ENCODE data around the gene ADH6. TPM values are rescaled to one million over a fixed set of nuclear protein-coding genes. Genes with fewer than 3 reads are reported as not detected.

The ADH6 gene
- total RNA-seq, 1 donor from 2014 or later: not detected

GRCh38 chr4:99208719-99209075, 10.3 kb downstream of the ADH6 start:
- TF ChIP-seq CTCF (IDR thresholded peaks at IDR 0.05; ENCODE audit: insufficient read depth, low read length, severe bottlenecking): no peak
- Histone ChIP-seq H3K4me3 (ENCODE audit: low read depth, low read length) (no peak overlapping the region), H3K36me3 (ENCODE audit: control insufficient read depth, insufficient read depth, low read length) (no peaks in the 10 kb centered on the region), H3K27me3 (ENCODE audit: control insufficient read depth, insufficient read depth, low read length) (no peaks in the 10 kb centered on the region)
- no peak for DNase-seq (ENCODE audit: low read depth)
- FAIRE-seq: no peak

- DNase-seq (ENCODE audit: low read depth) (no peak), FAIRE-seq (no peak)
- Histone ChIP-seq H3K36me3 (ENCODE audit: control insufficient read depth, insufficient read depth, low read length) (no peaks in the 10 kb centered on the region), H3K27me3 (ENCODE audit: control insufficient read depth, insufficient read depth, low read length) (no peaks in the 10 kb centered on the region), H3K4me3 (ENCODE audit: low read depth, low read length) (no peak overlapping the region)
- no peak for TF ChIP-seq CTCF (IDR thresholded peaks at IDR 0.05; ENCODE audit: insufficient read depth, low read length, severe bottlenecking)
These were observed 10.9 kb downstream of the ADH6 start for GRCh38 chr4:99207911-99208718.

GRCh38 chr4:99207069-99207743, 11.8 kb downstream of the ADH6 start:
- Histone ChIP-seq H3K27me3 (ENCODE audit: control insufficient read depth, insufficient read depth, low read length) (no peaks in the 10 kb centered on the region), H3K36me3 (ENCODE audit: control insufficient read depth, insufficient read depth, low read length) (no peaks in the 10 kb centered on the region), H3K4me3 (ENCODE audit: low read depth, low read length) (no peak overlapping the region)
- TF ChIP-seq CTCF (IDR thresholded peaks at IDR 0.05; ENCODE audit: insufficient read depth, low read length, severe bottlenecking): no peak
- FAIRE-seq: no peak
- DNase-seq (ENCODE audit: low read depth): no peak

DNA sequence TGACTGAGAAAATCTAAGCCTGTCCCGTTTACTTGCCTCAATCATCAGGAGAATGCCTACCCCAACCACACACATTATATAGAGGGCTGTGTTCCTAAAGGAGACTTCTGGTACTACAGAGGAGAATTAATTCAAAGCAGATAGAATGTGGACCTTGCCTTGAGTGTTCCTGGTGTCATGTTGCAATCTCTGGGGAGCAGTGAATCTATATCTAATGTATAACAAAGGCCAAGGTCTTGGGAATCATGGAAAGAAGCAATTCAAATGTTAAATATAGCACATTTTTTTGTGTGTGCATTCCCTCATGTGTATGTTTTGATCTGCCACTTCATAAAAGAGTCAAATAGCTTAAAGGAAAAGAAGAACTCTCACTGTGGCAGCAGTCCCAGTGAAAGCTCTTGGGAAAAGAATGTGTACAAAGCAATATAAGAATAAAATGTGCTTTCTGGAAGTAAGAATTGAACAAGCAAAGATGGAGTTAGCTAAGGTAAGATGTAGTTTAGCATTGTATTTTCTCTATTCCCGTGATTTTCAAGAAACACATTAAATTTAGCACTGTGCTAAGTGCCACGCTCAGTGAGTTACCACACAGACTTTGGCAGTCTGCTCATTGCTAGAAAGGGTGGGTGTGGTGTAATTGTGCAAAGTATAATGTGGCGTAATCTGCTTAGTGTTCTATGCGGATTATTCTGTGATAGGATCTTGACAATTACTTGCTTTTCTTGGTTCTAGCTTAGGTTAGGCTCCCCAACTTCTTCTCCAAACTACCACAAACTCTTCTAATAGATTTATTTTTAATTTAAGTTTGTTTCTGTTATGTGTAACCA, 13.7 kb downstream of the ADH6 start:
- FAIRE-seq (no peak), DNase-seq (ENCODE audit: low read depth) (peak; percentile 33)
- Histone ChIP-seq H3K27me3 (ENCODE audit: control insufficient read depth, insufficient read depth, low read length) (no peaks in the 10 kb centered on the region), H3K4me3 (ENCODE audit: low read depth, low read length) (no peak overlapping the region), H3K36me3 (ENCODE audit: control insufficient read depth, insufficient read depth, low read length) (no peaks in the 10 kb centered on the region)
- no peak for TF ChIP-seq CTCF (IDR thresholded peaks at IDR 0.05; ENCODE audit: insufficient read depth, low read length, severe bottlenecking)

GRCh38 chr4:99202536-99202935, 16.5 kb downstream of the ADH6 start:
- Histone ChIP-seq H3K27me3 (ENCODE audit: control insufficient read depth, insufficient read depth, low read length) (no peaks in the 10 kb centered on the region), H3K4me3 (ENCODE audit: low read depth, low read length) (no peak overlapping the region), H3K36me3 (ENCODE audit: control insufficient read depth, insufficient read depth, low read length) (no peaks in the 10 kb centered on the region)
- FAIRE-seq: no peak
- DNase-seq (ENCODE audit: low read depth): no peak
- TF ChIP-seq CTCF (IDR thresholded peaks at IDR 0.05; ENCODE audit: insufficient read depth, low read length, severe bottlenecking): no peak
